Transverse colon (tissue), 4 donors: Measurements from ENCODE around the gene EMX1. TPM values are rescaled to one million over a fixed set of nuclear protein-coding genes. Genes with fewer than 3 reads are reported as not detected.

Experiments
- DNase-seq: peaks from one replicate; pipeline ENCODE4 v3.0.0-alpha.2; 2019
- H3K27ac ChIP-seq, 4 donors: fragments of 200-600 bp; sonication (generic); 2 replicates each; pipeline ENCODE4 v1.5.1; 2016 to 2018; ENCODE audit warnings: inconsistent platforms in 4 of 4
- H3K27me3 ChIP-seq: fragments of 200-600 bp; sonication (generic); 2 replicates; pipeline ENCODE4 v1.5.1; 2017; ENCODE audit warnings: inconsistent platforms
- H3K36me3 ChIP-seq, 4 donors: fragments of 200-600 bp; sonication (generic); 2 replicates each; pipeline ENCODE4 v1.5.1; 2017 to 2019; ENCODE audit warnings: inconsistent platforms in 4 of 4
- H3K4me1 ChIP-seq, 4 donors: fragments of 200-600 bp; sonication (generic); 2 replicates each; pipeline ENCODE4 v1.5.1; 2017 to 2020; ENCODE audit warnings: inconsistent platforms in 4 of 4
- H3K4me3 ChIP-seq, 4 donors: fragments of 200-600 bp; sonication (generic); 1 replicate in 1 of 4; 2 replicates in 3 of 4; pipeline versions ENCODE4 v1.5.1 to v1.6.1; 2017 to 2019; ENCODE audit warnings: inconsistent platforms in 4 of 4
- H3K9me3 ChIP-seq, 2 donors: fragments of 200-600 bp; sonication (generic); 2 replicates each; pipeline ENCODE4 v1.5.1; 2017 to 2019; ENCODE audit warnings: inconsistent platforms in 2 of 2
- EP300 ChIP-seq: sonication (generic); formaldehyde crosslinking; IDR thresholded peaks from one replicate; pipeline ENCODE4 v1.6.1; 2017; ENCODE audit warnings: antibody characterized with exemption, low read depth
- POLR2A ChIP-seq: fragments of 450-650 bp; IDR thresholded peaks from one replicate; pipeline ENCODE4 v1.6.1; 2016; ENCODE audit warnings: antibody characterized with exemption, mild to moderate bottlenecking, moderate library complexity
- POLR2AphosphoS5 ChIP-seq, 3 donors: sonication (generic); formaldehyde crosslinking; IDR thresholded peaks; one replicate each; pipeline ENCODE4 v1.6.1; 2016; ENCODE audit warnings: antibody characterized with exemption in 3 of 3
- WGBS, 2 donors: methylation state at CpG; one replicate each; pipeline ENCODE4 v1.1.5; 2018; ENCODE audit warnings: low coverage in 1 of 2; 5-methylcytosine and 5-hydroxymethylcytosine counted together
- in situ Hi-C, 4 donors: fragments of 200-750 bp; cut with MboI; loops; one replicate each; pipeline versions ENCODE4 v1.15.0 to v1.15.1; 2017; ENCODE audit warnings: low sequenced_read_pairs in 3 of 4, low pct_ligation_motif_present in 1 of 4, low pct_unique_long_range_greater_than_20kb in 1 of 4
- intact Hi-C: fragments of 100-400 bp; cut with DNase I; formaldehyde crosslinking; loops from one replicate; pipeline ENCODE4 v1.15.1; 2023; ENCODE audit warnings: low total_unique reads
- total RNA-seq, 4 donors: library from RNA; depleted of rRNA; stranded (reverse); fragments of >200 nt; gene quantifications; one replicate each; pipeline ENCODE4 v1.1.0, GENCODE V29; 2016
- TF ChIP-seq, protein P1 (sequence below), 5 experiments: fragments of 200-600 bp in 3 of 5; fragments of 450-650 bp in 2 of 5; sonication (generic) in 3 of 5; IDR thresholded peaks; 1 replicate in 2 of 5; 2 replicates in 3 of 5; pipeline ENCODE4 v1.5.1; 2016 to 2017; ENCODE audit warnings: antibody characterized with exemption in 5 of 5, inconsistent platforms in 3 of 5, mild to moderate bottlenecking in 2 of 5, moderate library complexity in 1 of 5

EMX1 gene
- total RNA-seq, 4 donors from 2014 or later, result 1.5 to 2.9 (median 2.7) TPM; not detected in 1

DNA sequence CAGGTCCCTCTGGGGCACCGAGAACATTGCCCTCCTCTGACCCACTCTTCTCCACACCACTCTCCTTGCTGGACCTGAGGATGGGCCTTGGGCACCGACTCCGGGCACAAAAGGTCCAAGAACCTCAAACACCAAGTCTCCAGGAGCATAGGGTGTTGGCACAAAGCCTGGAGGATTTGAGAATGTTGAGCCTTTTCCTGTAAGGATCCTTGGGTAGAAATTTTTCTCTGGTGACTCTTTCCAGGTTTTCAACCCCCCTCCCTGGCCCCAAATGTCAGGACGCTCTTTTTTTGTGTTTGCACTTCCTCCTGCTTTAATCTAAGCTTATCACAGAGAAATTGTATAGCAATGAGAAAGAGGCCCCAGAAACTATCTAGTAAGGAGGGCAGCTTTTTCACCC lies 20.9 kb upstream of the EMX1 start:
- intact Hi-C loops (loop anchor here (10.0 kb wide), 1 partner anchor 278 kb away; no protein-coding TSS in a partner anchor), in situ Hi-C loops (loop anchor here in 2 of 4 donors (25.0 kb wide), 2 partner anchors 266 to 291 kb away; no protein-coding TSS in a partner anchor)
- TF ChIP-seq EP300 (no peak), POLR2AphosphoS5 (IDR thresholded peaks at IDR 0.05) (no peak), POLR2A (no peak)
- TF ChIP-seq, protein P1, sequence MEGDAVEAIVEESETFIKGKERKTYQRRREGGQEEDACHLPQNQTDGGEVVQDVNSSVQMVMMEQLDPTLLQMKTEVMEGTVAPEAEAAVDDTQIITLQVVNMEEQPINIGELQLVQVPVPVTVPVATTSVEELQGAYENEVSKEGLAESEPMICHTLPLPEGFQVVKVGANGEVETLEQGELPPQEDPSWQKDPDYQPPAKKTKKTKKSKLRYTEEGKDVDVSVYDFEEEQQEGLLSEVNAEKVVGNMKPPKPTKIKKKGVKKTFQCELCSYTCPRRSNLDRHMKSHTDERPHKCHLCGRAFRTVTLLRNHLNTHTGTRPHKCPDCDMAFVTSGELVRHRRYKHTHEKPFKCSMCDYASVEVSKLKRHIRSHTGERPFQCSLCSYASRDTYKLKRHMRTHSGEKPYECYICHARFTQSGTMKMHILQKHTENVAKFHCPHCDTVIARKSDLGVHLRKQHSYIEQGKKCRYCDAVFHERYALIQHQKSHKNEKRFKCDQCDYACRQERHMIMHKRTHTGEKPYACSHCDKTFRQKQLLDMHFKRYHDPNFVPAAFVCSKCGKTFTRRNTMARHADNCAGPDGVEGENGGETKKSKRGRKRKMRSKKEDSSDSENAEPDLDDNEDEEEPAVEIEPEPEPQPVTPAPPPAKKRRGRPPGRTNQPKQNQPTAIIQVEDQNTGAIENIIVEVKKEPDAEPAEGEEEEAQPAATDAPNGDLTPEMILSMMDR (IDR thresholded peaks at IDR 0.05), result no peak
- H3K27ac ChIP-seq, result peak overlapping the region in 1 of 4 donors; percentile 6
- no peak overlapping the region for H3K4me3 ChIP-seq
- H3K27me3 ChIP-seq, result peaks cover 30% of the 10 kb centered on the region
- H3K36me3 ChIP-seq, result peaks cover 0 to 6% (median 1%) of the 10 kb centered on the region in 4 donors
- peaks cover 4 to 16% (median 13%) of the 10 kb centered on the region in 4 donors for H3K4me1 ChIP-seq
- no peaks in the 10 kb centered on the region for H3K9me3 ChIP-seq
- no peak for DNase-seq
- WGBS, 2 donors, result 74 to 78% methylated on average over 2 to 4 of the region's 4 CpGs

DNA sequence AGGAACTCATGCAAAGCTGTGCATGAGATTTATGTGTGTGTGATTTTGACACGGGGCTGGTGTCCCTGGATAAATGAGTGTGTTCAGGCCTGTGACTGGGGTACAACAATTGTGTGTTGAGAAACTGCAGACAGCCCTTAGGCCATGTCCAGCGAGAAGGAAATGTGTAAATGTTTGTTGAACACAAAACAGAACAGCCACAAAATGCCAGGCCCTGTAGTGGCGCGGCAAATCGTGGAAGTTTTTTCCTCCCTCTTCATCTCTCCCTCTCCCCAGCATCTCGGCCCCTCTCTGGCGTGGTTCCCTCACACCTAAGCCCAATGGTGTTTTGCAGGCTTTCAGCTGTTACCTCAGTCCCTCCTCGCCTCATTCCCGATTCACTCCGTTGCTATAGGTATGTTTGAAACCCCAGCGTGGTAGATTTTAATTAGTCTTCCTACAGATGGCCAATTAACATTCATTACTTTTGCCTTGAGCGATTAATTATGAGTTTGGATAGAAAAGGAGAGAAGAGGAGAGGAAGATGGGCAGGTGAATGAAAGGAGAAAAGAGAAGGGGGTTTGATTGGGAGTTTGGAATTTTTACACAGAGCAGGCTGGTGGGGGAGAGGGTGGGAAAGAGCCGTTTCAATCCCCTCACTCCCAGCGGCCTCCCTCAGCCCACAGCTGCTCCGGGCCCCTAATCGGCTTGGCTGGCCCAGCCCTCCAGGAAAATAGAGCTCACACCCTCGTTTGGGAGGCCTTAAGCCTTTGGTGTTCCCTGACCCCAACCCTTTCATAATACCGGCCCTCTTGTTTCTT lies 19.3 kb upstream of the EMX1 start:
- intact Hi-C loops (loop anchor here (10.0 kb wide), 1 partner anchor 277 kb away; no protein-coding TSS in a partner anchor), in situ Hi-C loops (loop anchor here in 2 of 4 donors (25.0 kb wide), 2 partner anchors 264 to 289 kb away; no protein-coding TSS in a partner anchor)
- TF ChIP-seq, protein P1 (IDR thresholded peaks at IDR 0.05), result no peak
- TF ChIP-seq EP300 (no peak), POLR2A (no peak), POLR2AphosphoS5 (IDR thresholded peaks at IDR 0.05) (no peak)
- 64 to 66% methylated on average over 8 to 18 of the region's 18 CpGs for WGBS, 2 donors
- peaks cover 46% of the 10 kb centered on the region for H3K27me3 ChIP-seq
- DNase-seq, result no peak
- peaks cover 4 to 16% (median 13%) of the 10 kb centered on the region in 4 donors for H3K4me1 ChIP-seq
- no peak overlapping the region for H3K27ac ChIP-seq
- H3K9me3 ChIP-seq, result no peaks in the 10 kb centered on the region
- H3K4me3 ChIP-seq, result no peak overlapping the region
- no peaks in the 10 kb centered on the region for H3K36me3 ChIP-seq

- in situ Hi-C loops, result loop anchor here in 2 of 4 donors (25.0 kb wide), 2 partner anchors 264 to 289 kb away; no protein-coding TSS in a partner anchor
- intact Hi-C loops, result loop anchor here (10.0 kb wide), 1 partner anchor 276 kb away; no protein-coding TSS in a partner anchor
- H3K27ac ChIP-seq, result no peak overlapping the region
Observed at GRCh38 chr2:72898585-72898906, 18.8 kb upstream of the EMX1 start.

GRCh38 chr2:72900191-72900825 lies 17.0 kb upstream of the EMX1 start:
- no peaks in the 10 kb centered on the region for H3K36me3 ChIP-seq
- 68 to 89% methylated on average over 2 to 5 of the region's 5 CpGs for WGBS, 2 donors
- H3K27ac ChIP-seq, result no peak overlapping the region
- peaks cover 4 to 12% (median 9%) of the 10 kb centered on the region in 4 donors for H3K4me1 ChIP-seq
- intact Hi-C loops, result no loop called here
- TF ChIP-seq, protein P1 (IDR thresholded peaks at IDR 0.05), result no peak
- TF ChIP-seq POLR2A (no peak), POLR2AphosphoS5 (IDR thresholded peaks at IDR 0.05) (no peak), EP300 (no peak)
- DNase-seq, result no peak
- H3K27me3 ChIP-seq, result peaks cover 56% of the 10 kb centered on the region
- no peaks in the 10 kb centered on the region for H3K9me3 ChIP-seq
- in situ Hi-C loops, result no loop called here
- no peak overlapping the region for H3K4me3 ChIP-seq

More at GRCh38 chr2:72898585-72898906, 18.8 kb upstream of the EMX1 start:
- no peak for DNase-seq
- H3K36me3 ChIP-seq, result no peaks in the 10 kb centered on the region
- peaks cover 51% of the 10 kb centered on the region for H3K27me3 ChIP-seq
- TF ChIP-seq EP300 (no peak), POLR2A (no peak), POLR2AphosphoS5 (IDR thresholded peaks at IDR 0.05) (no peak)
- H3K4me1 ChIP-seq, result peaks cover 4 to 16% (median 13%) of the 10 kb centered on the region in 4 donors
- no peaks in the 10 kb centered on the region for H3K9me3 ChIP-seq
- WGBS, 2 donors, result 83% methylated on average over 2 of the region's 2 CpGs; no CpG with 5 or more reads in 1 of the 2 donors
- H3K4me3 ChIP-seq, result no peak overlapping the region
